Natural killer cell (primary cell): ENCODE data around the gene PODXL. TPM values are rescaled to one million over a fixed set of nuclear protein-coding genes. Genes with fewer than 3 reads are reported as not detected.

Experiments used
- ATAC-seq, 3 donors: fragments of 150-1000 bp in 2 of 3; fragments of 200-7000 bp in 1 of 3; cut with Tn5 transposase; 1 replicate in 1 of 3; 2 replicates in 2 of 3; pipeline ENCODE4 v1.10.0; 2021; ENCODE audit warnings: mild to moderate bottlenecking in 2 of 3, moderate library complexity in 2 of 3
- DNase-seq, 2 donors: peaks; one replicate each; pipeline versions ENCODE4 v3.0.0 to v3.0.0-alpha.2; 2013 to 2021; ENCODE audit warnings: mixed read lengths in 1 of 2
- H3K27ac ChIP-seq: one replicate; pipeline ENCODE4 v1.5.1; 2013; ENCODE audit warnings: mild to moderate bottlenecking, low read length
- H3K27me3 ChIP-seq: one replicate; pipeline ENCODE4 v1.6.1; 2013; ENCODE audit warnings: low read length; ENCODE audit not compliant: control insufficient read depth, insufficient read depth
- H3K36me3 ChIP-seq: one replicate; pipeline ENCODE4 v1.6.1; 2013; ENCODE audit warnings: low read length; ENCODE audit not compliant: control insufficient read depth, insufficient read depth
- H3K4me1 ChIP-seq: one replicate; pipeline ENCODE4 v1.6.1; 2013; ENCODE audit warnings: low read length; ENCODE audit not compliant: control insufficient read depth, insufficient read depth
- H3K4me3 ChIP-seq: one replicate; pipeline ENCODE4 v1.5.1; 2013; ENCODE audit warnings: low read length
- H3K9me3 ChIP-seq: one replicate; pipeline ENCODE4 v1.6.1; 2013; ENCODE audit warnings: low read length; ENCODE audit not compliant: control insufficient read depth, insufficient read depth
- H3K27ac Mint-ChIP-seq, 2 donors: one replicate each; pipeline ENCODE4 v1.8.0; 2022; ENCODE audit warnings: mild to moderate bottlenecking in 2 of 2, mixed read lengths in 2 of 2, moderate library complexity in 1 of 2
- H3K27me3 Mint-ChIP-seq, 2 donors: one replicate each; pipeline ENCODE4 v1.8.0; 2022; ENCODE audit warnings: low read depth in 2 of 2, mixed read lengths in 2 of 2
- H3K36me3 Mint-ChIP-seq: one replicate; pipeline ENCODE4 v1.8.0; 2022; ENCODE audit warnings: mixed read lengths
- H3K4me1 Mint-ChIP-seq, 2 donors: one replicate each; pipeline ENCODE4 v1.8.0; 2022; ENCODE audit warnings: mixed read lengths in 2 of 2
- H3K4me3 Mint-ChIP-seq: one replicate; pipeline ENCODE4 v1.8.0; 2022; ENCODE audit warnings: mild to moderate bottlenecking, moderate library complexity, mixed read lengths
- H3K9me3 Mint-ChIP-seq, 2 donors: one replicate each; pipeline ENCODE4 v1.8.0; 2022; ENCODE audit warnings: mixed read lengths in 2 of 2
- WGBS: methylation state at CpG from one replicate; pipeline ENCODE4 v1.1.7; 2013; ENCODE audit warnings: missing lambda C conversion rate; ENCODE audit not compliant: insufficient coverage; 5-methylcytosine and 5-hydroxymethylcytosine counted together
- intact Hi-C: fragments of 100-400 bp; cut with micrococcal nuclease; formaldehyde crosslinking; loops from one replicate; pipeline ENCODE4 v1.14.2; 2022
- total RNA-seq, 4 donors: library from RNA; stranded (reverse); fragments of 120-200 nt in 1 of 4; gene quantifications; one replicate each; pipeline versions ENCODE4 v1.2.3 to v1.2.4, GENCODE V29; 2013 to 2022
- TF ChIP-seq, protein P1 (sequence below): fragments of 200-600 bp; IDR thresholded peaks from one replicate; pipeline ENCODE4 v1.8.0; 2022; ENCODE audit warnings: antibody characterized with exemption

The PODXL gene
- total RNA-seq, 3 donors from 2014 or later (not counting 1 experiment from before 2014, with no cell fraction given): 0.35 to 1.4 (median 0.88) TPM

DNA sequence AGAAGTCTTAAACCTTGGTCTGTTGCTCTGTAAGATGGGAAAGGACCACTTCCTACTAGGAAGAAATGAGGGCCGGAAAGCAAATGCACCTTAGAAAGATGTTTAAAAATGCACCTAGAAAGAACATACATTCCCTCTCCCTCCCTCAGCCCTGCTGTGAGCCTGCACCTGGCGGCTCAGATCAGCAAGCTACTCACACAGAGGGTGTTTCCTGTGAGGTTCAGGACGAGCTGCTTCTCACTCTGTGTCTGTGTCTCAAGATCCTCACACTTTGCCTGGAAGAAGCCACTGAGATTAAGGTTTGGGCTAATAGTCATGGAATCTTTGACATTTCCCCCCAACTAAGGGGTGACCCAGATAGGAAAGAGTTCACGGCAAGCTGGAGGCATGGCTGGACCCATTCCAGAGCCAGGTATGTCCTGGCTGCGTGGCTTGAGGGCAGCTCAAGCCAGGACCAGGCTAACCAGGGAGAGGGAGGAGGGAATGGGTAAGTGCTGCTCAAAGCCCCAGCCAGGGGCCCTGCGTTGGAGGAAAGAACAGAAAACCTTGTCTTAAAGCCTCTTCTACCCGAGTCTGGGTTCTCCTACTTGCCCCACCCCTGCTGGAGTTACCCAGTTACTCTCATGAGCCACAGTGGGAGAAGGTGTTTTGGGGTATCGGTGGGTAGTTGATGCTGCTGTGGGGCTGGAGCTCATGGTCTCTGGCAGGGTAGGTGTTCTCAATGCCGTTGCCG is 47.5 kb downstream of the PODXL start:
- Histone ChIP-seq H3K27me3 (no peaks in the 10 kb centered on the region), H3K27ac (no peak overlapping the region), H3K9me3 (no peaks in the 10 kb centered on the region), H3K4me3 (no peak overlapping the region), H3K4me1 (peaks cover 14% of the 10 kb centered on the region), H3K36me3 (no peaks in the 10 kb centered on the region)
- DNase-seq (no peak), ATAC-seq (no peak)
- Mint-ChIP-seq H3K36me3 (no peaks in the 10 kb centered on the region), H3K27me3 (peaks cover 10 to 15% of the 10 kb centered on the region in 2 donors), H3K4me1 (peaks cover 19 to 30% of the 10 kb centered on the region in 2 donors), H3K27ac (no peak overlapping the region), H3K9me3 (no peaks in the 10 kb centered on the region), H3K4me3 (no peak overlapping the region)
- TF ChIP-seq, protein P1, sequence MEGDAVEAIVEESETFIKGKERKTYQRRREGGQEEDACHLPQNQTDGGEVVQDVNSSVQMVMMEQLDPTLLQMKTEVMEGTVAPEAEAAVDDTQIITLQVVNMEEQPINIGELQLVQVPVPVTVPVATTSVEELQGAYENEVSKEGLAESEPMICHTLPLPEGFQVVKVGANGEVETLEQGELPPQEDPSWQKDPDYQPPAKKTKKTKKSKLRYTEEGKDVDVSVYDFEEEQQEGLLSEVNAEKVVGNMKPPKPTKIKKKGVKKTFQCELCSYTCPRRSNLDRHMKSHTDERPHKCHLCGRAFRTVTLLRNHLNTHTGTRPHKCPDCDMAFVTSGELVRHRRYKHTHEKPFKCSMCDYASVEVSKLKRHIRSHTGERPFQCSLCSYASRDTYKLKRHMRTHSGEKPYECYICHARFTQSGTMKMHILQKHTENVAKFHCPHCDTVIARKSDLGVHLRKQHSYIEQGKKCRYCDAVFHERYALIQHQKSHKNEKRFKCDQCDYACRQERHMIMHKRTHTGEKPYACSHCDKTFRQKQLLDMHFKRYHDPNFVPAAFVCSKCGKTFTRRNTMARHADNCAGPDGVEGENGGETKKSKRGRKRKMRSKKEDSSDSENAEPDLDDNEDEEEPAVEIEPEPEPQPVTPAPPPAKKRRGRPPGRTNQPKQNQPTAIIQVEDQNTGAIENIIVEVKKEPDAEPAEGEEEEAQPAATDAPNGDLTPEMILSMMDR: no peak
- intact Hi-C loops: loop anchor here (1.0 kb wide), 1 partner anchor 145 kb away; no protein-coding TSS in a partner anchor
- WGBS: 73% methylated on average over 10 of the region's 10 CpGs

DNA sequence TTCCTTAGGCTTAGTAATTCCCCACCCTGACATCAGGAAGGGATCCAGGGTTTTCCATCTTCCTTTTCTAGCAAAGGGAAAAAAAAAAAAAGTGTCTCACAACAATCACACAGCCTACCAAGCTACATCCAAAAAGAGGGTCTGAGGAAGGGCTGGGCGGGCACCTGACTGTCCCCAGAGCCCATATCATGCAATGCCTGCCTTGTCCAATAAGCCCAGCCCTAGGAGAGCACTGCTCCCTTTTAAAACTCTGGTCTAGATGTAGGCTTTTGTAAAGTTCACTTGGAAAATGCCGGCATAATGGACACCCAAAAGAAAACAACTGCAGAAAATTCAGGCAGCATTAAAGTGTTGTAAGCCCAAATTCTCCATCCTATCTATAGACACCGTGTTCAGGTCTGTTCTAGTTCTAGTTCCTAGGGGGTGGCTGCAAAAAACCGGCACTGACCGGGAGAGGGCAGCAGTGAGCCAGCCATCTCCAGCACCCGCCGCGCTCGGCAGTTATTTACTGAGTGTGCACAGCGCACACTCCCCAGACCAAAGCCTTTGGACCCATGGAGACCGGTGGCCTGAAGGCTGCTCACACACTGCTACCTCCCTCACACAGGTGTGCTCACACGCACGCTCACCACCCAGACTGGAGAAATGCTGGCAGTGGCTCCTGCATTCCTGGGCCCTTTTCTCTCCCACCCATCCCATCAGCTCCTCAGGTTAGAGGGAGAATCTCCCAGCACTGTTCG is 48.7 kb downstream of the PODXL start:
- ATAC-seq: peak; percentile 88 to 98 (median 95)
- no peaks in the 10 kb centered on the region for H3K9me3 ChIP-seq

DNA sequence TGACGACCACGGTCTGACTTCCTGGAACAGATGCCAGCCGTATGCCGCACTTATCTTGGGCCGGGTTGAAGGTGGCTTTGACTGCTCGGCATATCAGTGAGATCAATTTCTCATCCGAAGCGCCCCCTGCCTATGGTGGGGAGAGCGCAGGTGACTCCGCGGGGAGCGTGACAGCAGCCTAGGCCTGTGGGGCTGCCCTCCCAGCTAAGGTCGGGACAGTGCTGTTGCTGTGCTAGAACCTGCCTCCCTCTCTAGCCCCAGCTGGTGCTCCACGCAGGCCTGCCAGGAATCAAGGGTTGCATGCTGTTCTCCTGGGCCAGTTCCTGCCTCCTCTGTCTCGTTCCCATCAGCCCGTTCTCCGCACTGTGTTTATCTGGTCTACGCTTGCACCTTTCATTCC is 49.8 kb downstream of the PODXL start:
- Histone ChIP-seq H3K27me3 (no peaks in the 10 kb centered on the region), H3K36me3 (no peaks in the 10 kb centered on the region), H3K4me3 (no peak overlapping the region), H3K9me3 (no peaks in the 10 kb centered on the region), H3K27ac (no peak overlapping the region), H3K4me1 (peaks cover 13% of the 10 kb centered on the region)
- H3K27ac Mint-ChIP-seq: no peak overlapping the region
- 90% methylated on average over 18 of the region's 18 CpGs for WGBS
- DNase-seq (no peak), ATAC-seq (no peak)
- TF ChIP-seq, protein P1: no peak
- peaks cover 7 to 10% of the 10 kb centered on the region in 2 donors for H3K27me3 Mint-ChIP-seq
- no peaks in the 10 kb centered on the region for H3K36me3 Mint-ChIP-seq
- no peak overlapping the region for H3K4me3 Mint-ChIP-seq
- H3K4me1 Mint-ChIP-seq: peaks cover 20 to 30% of the 10 kb centered on the region in 2 donors
- intact Hi-C loops: no loop called here
- H3K9me3 Mint-ChIP-seq: no peaks in the 10 kb centered on the region

More for the DNA sequence above, 48.7 kb downstream of the PODXL start:
- DNase-seq: peak; percentile 78 to 87
- Histone ChIP-seq H3K4me1 (peaks cover 6% of the 10 kb centered on the region), H3K27ac (no peak overlapping the region), H3K4me3 (no peak overlapping the region), H3K36me3 (no peaks in the 10 kb centered on the region), H3K27me3 (no peaks in the 10 kb centered on the region)
- TF ChIP-seq, protein P1: peak; percentile 84
- WGBS: 40% methylated on average over 14 of the region's 14 CpGs
- intact Hi-C loops: loop anchor here (1.0 kb wide), 1 partner anchor 147 kb away; no protein-coding TSS in a partner anchor
- Mint-ChIP-seq H3K4me3 (no peak overlapping the region), H3K36me3 (no peaks in the 10 kb centered on the region), H3K9me3 (no peaks in the 10 kb centered on the region), H3K27ac (no peak overlapping the region), H3K27me3 (peaks cover 10 to 12% of the 10 kb centered on the region in 2 donors), H3K4me1 (peaks cover 10 to 24% of the 10 kb centered on the region in 2 donors)
